Omental fat pad (tissue), 4 donors: ENCODE results near the gene FOSL2. TPM values are rescaled to one million over a fixed set of nuclear protein-coding genes. Genes with fewer than 3 reads are reported as not detected.

Experiments used
- ATAC-seq: fragments of 150-250 bp; one replicate; pipeline ENCODE4 v1.9.1; 2016; ENCODE audit warnings: mild to moderate bottlenecking, moderate library complexity; ENCODE audit not compliant: low FRiP score
- DNase-seq: peaks from one replicate; pipeline ENCODE4 v3.0.0-alpha.2; 2019; ENCODE audit warnings: low spot score
- CTCF ChIP-seq, 3 donors: fragments of 450-650 bp; IDR thresholded peaks; one replicate each; pipeline ENCODE4 v1.5.1; 2016 to 2017; ENCODE audit warnings: antibody characterized with exemption in 3 of 3, mild to moderate bottlenecking in 3 of 3, moderate library complexity in 2 of 3
- total RNA-seq, 4 donors: library from RNA; depleted of rRNA; stranded (reverse); fragments of >200 nt; gene quantifications; one replicate each; pipeline ENCODE4 v1.1.0, GENCODE V29; 2016

Gene FOSL2
- total RNA-seq, 4 donors from 2014 or later: 115 to 350 (median 184) TPM

GRCh38 chr2:28413899-28414295, 21.2 kb downstream of the FOSL2 start:
- DNase-seq (no peak), ATAC-seq (no peak)
- TF ChIP-seq CTCF (IDR thresholded peaks at IDR 0.05): no peak

- no peak for TF ChIP-seq CTCF (IDR thresholded peaks at IDR 0.05)
- ATAC-seq (no peak), DNase-seq (no peak)
Measured at GRCh38 chr2:28414583-28414982, 21.9 kb downstream of the FOSL2 start.

GRCh38 chr2:28415010-28415409, 22.4 kb downstream of the FOSL2 start:
- TF ChIP-seq CTCF (IDR thresholded peaks at IDR 0.05): no peak
- DNase-seq (no peak), ATAC-seq (no peak)

GRCh38 chr2:28415715-28416114, 23.1 kb downstream of the FOSL2 start:
- no peak for DNase-seq
- no peak for TF ChIP-seq CTCF (IDR thresholded peaks at IDR 0.05)
- ATAC-seq: no peak

GRCh38 chr2:28419003-28419402, 26.3 kb downstream of the FOSL2 start:
- TF ChIP-seq CTCF (IDR thresholded peaks at IDR 0.05): no peak
- no peak for ATAC-seq
- no peak for DNase-seq

GRCh38 chr2:28419443-28420270, 27.0 kb downstream of the FOSL2 start:
- no peak for TF ChIP-seq CTCF (IDR thresholded peaks at IDR 0.05)
- no peak for ATAC-seq
- DNase-seq: no peak

- no peak for TF ChIP-seq CTCF (IDR thresholded peaks at IDR 0.05)
- ATAC-seq: no peak
- no peak for DNase-seq
Measured at GRCh38 chr2:28420722-28421121, 28.1 kb downstream of the FOSL2 start.
